Activated T-cell treated with anti-CD3 and anti-CD28 coated beads, Interleukin-2, amount 50 U/mL, for 24 hours (primary cell): ENCODE measurements around the gene CSK.

ENCODE experiments used
- DNase-seq: peaks from one replicate; pipeline ENCODE4 v3.0.0-alpha.2; 2020
- H3K27ac Mint-ChIP-seq: 2 replicates; pipeline ENCODE4 v1.8.0; 2020; ENCODE audit warnings: mild to moderate bottlenecking, mixed read lengths
- H3K27me3 Mint-ChIP-seq: 2 replicates; pipeline ENCODE4 v1.8.0; 2020; ENCODE audit warnings: mixed read lengths
- H3K36me3 Mint-ChIP-seq: 2 replicates; pipeline ENCODE4 v1.8.0; 2020; ENCODE audit warnings: low read depth, mixed read lengths
- H3K4me1 Mint-ChIP-seq: 2 replicates; pipeline ENCODE4 v1.8.0; 2020; ENCODE audit warnings: low read depth, mixed read lengths
- H3K4me3 Mint-ChIP-seq: 2 replicates; pipeline ENCODE4 v1.8.0; 2020; ENCODE audit warnings: mild to moderate bottlenecking, moderate library complexity, mixed read lengths
- H3K9me3 Mint-ChIP-seq: 2 replicates; pipeline ENCODE4 v1.8.0; 2020; ENCODE audit warnings: mixed read lengths

Gene CSK

GRCh38 chr15:74815121-74815934 lies 33.4 kb downstream of the CSK start:
- DNase-seq = no peak
- H3K27me3 Mint-ChIP-seq = no peaks in the 10 kb centered on the region
- no peak overlapping the region for H3K27ac Mint-ChIP-seq
- H3K4me1 Mint-ChIP-seq = peaks cover 10% of the 10 kb centered on the region
- H3K36me3 Mint-ChIP-seq = no peaks in the 10 kb centered on the region
- H3K4me3 Mint-ChIP-seq = no peak overlapping the region
- no peaks in the 10 kb centered on the region for H3K9me3 Mint-ChIP-seq

DNA sequence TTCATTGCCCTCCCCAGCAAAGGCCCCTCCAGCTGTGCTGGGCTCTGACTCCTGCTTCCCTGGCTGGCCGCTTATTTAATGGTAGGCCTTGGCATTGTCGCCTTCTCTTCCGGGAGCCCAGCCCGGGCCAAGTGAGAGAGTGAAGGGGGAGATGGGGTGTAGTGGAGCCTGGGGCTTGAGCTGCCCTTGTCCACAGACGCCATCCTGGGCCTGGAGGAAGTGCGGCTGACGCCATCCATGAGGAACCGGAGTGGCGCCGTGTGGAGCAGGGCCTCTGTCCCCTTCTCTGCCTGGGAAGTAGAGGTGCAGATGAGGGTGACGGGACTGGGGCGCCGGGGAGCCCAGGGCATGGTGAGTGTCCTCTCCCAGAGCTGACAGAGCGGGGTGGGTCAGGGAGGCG lies 34.1 kb downstream of the CSK start:
- no peaks in the 10 kb centered on the region for H3K9me3 Mint-ChIP-seq
- no peak overlapping the region for H3K4me3 Mint-ChIP-seq
- no peak overlapping the region for H3K27ac Mint-ChIP-seq
- H3K36me3 Mint-ChIP-seq = no peaks in the 10 kb centered on the region
- no peak for DNase-seq
- peaks cover 10% of the 10 kb centered on the region for H3K4me1 Mint-ChIP-seq
- H3K27me3 Mint-ChIP-seq = no peaks in the 10 kb centered on the region

- no peaks in the 10 kb centered on the region for H3K9me3 Mint-ChIP-seq
- no peaks in the 10 kb centered on the region for H3K27me3 Mint-ChIP-seq
- H3K36me3 Mint-ChIP-seq = no peaks in the 10 kb centered on the region
- H3K4me1 Mint-ChIP-seq = peaks cover 10% of the 10 kb centered on the region
- H3K4me3 Mint-ChIP-seq = no peak overlapping the region
- H3K27ac Mint-ChIP-seq = no peak overlapping the region
- DNase-seq = no peak
Observed at GRCh38 chr15:74816624-74817369, 34.9 kb downstream of the CSK start.

DNA sequence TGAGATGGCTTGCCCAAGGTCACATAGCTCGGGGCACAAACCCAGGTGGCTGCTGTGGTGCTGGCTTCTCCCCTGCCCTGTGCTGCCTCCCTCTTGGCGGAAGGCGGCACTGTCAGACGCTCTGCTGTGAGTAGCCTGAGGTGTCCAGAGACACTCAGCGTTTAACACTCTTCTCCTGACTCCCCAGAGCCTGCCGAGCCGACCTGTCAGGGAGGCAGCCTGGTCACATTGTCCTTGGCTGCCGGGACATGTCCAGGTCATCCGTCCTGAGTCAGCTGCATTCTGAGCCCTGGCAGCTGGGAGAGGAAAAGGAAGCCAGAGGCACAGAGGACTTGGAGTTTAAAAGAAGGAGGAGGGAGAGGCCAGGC lies 35.5 kb downstream of the CSK start:
- Mint-ChIP-seq H3K27ac (no peak overlapping the region), H3K4me1 (peaks cover 10% of the 10 kb centered on the region), H3K27me3 (no peaks in the 10 kb centered on the region), H3K9me3 (no peaks in the 10 kb centered on the region), H3K36me3 (no peaks in the 10 kb centered on the region), H3K4me3 (no peak overlapping the region)
- DNase-seq = no peak

DNA sequence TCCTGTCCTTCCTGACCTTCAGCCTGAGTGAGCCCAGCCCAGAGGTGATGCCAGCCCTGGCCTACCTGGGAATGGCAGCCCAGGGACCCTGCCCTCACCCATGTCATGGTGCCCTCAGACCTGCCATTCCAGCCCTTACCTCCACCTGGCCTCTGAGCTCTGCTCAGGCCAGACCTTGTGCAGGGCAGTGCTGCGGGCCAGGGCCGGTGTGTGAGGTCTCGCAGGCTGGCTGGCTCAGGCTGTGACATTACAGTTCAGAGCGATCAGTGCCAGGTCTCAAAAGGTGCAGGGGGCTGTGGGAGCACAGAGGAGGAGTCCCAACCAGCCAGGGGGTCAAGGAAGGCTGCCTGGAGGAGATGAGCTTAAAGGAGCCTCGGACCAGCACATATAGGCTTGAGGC lies 38.2 kb downstream of the CSK start:
- H3K4me3 Mint-ChIP-seq = no peak overlapping the region
- H3K4me1 Mint-ChIP-seq = peaks cover 10% of the 10 kb centered on the region
- H3K27ac Mint-ChIP-seq = no peak overlapping the region
- H3K27me3 Mint-ChIP-seq = peaks cover 4% of the 10 kb centered on the region
- H3K9me3 Mint-ChIP-seq = no peaks in the 10 kb centered on the region
- no peaks in the 10 kb centered on the region for H3K36me3 Mint-ChIP-seq
- DNase-seq = no peak

DNA sequence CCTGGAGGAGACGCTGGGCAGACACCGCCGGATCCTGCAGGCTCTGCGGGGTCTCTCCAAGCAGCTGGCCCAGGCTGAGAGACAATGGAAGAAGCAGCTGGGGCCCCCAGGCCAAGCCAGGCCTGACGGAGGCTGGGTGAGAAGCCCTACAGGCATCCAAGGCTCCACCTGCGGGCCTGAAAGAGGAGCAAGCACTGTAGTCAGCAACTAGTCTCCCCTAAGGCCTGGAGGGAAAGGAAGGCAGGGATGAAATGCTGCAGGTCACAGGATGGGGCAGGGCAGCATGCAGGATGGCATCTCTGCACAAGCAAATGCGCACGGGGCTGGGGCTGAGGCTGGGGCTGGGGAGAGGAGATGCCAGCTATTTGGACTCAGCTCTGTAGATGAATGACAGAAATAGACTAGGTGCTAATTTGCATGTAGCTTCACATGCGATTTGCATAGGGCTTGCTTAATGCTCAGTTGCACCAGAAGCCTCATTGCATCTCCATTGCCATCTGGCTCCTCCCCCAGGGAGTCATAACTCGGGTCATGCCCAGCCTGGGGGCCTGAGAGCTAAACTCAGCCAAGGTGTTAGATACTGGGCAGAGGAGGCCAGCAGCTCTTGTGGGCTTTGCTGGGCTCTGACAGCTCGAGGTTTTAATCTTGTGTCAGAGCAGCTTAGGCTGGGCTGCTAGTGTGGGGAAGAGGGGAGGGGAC lies 39.4 kb downstream of the CSK start:
- Mint-ChIP-seq H3K4me3 (no peak overlapping the region), H3K27me3 (peaks cover 13% of the 10 kb centered on the region), H3K27ac (no peak overlapping the region), H3K36me3 (no peaks in the 10 kb centered on the region), H3K9me3 (no peaks in the 10 kb centered on the region), H3K4me1 (peaks cover 10% of the 10 kb centered on the region)
- no peak for DNase-seq

GRCh38 chr15:74821790-74822158 lies 39.9 kb downstream of the CSK start:
- Mint-ChIP-seq H3K27me3 (peaks cover 17% of the 10 kb centered on the region), H3K9me3 (no peaks in the 10 kb centered on the region), H3K36me3 (no peaks in the 10 kb centered on the region), H3K4me3 (no peak overlapping the region), H3K4me1 (peaks cover 10% of the 10 kb centered on the region), H3K27ac (no peak overlapping the region)
- no peak for DNase-seq

GRCh38 chr15:74822233-74822632 lies 40.4 kb downstream of the CSK start:
- Mint-ChIP-seq H3K4me3 (no peak overlapping the region), H3K27ac (no peak overlapping the region), H3K36me3 (no peaks in the 10 kb centered on the region), H3K27me3 (peaks cover 21% of the 10 kb centered on the region), H3K4me1 (peaks cover 10% of the 10 kb centered on the region), H3K9me3 (no peaks in the 10 kb centered on the region)
- DNase-seq = no peak

DNA sequence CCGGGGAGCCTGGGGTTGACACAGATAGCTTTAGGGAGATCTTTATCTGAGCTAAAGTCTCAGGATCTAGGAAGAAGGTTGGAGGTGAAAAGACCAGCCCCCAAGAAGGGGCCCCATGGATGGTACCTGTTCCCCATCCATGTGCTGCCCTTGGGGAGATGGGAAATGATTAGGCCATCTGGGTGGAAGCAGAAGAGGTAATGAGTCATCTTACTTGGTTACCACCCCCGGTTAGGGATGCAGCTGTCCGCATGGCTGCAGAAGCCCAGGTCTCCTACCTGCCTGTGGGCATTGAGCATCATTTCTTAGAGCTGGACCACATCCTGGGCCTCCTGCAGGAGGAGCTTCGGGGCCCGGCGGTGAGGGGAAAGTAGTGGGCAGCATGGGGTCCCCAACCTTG lies 41.4 kb downstream of the CSK start:
- Mint-ChIP-seq H3K4me1 (peaks cover 10% of the 10 kb centered on the region), H3K9me3 (no peaks in the 10 kb centered on the region), H3K36me3 (no peaks in the 10 kb centered on the region), H3K27ac (no peak overlapping the region), H3K27me3 (peaks cover 32% of the 10 kb centered on the region), H3K4me3 (no peak overlapping the region)
- no peak for DNase-seq

DNA sequence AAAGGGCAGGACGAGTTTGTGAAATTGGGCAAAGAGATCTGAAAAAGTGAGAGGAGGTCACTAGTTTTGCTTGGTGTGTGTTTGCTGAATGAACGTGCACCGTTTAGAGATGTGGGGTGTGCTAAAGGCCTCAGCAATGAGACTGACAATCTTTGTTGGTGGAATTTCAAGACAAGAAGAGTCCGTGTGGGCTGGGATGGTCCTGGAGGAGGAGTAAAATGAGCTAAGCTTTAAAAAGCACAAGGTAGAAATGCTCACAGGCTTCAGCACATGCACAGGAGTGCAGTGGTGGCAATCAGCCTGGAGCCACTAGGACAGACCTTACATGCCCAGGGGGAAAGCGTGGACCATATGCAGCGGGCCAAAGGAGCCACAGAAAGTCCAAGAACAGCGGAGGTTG lies 43.1 kb downstream of the CSK start:
- Mint-ChIP-seq H3K9me3 (no peaks in the 10 kb centered on the region), H3K4me1 (peaks cover 11% of the 10 kb centered on the region), H3K36me3 (no peaks in the 10 kb centered on the region), H3K27me3 (peaks cover 40% of the 10 kb centered on the region), H3K27ac (no peak overlapping the region), H3K4me3 (no peak overlapping the region)
- no peak for DNase-seq

GRCh38 chr15:74825866-74826265 lies 44.0 kb downstream of the CSK start:
- peaks cover 40% of the 10 kb centered on the region for H3K27me3 Mint-ChIP-seq
- H3K4me3 Mint-ChIP-seq = no peak overlapping the region
- no peaks in the 10 kb centered on the region for H3K36me3 Mint-ChIP-seq
- H3K27ac Mint-ChIP-seq = no peak overlapping the region
- H3K9me3 Mint-ChIP-seq = no peaks in the 10 kb centered on the region
- peaks cover 16% of the 10 kb centered on the region for H3K4me1 Mint-ChIP-seq
- no peak for DNase-seq

DNA sequence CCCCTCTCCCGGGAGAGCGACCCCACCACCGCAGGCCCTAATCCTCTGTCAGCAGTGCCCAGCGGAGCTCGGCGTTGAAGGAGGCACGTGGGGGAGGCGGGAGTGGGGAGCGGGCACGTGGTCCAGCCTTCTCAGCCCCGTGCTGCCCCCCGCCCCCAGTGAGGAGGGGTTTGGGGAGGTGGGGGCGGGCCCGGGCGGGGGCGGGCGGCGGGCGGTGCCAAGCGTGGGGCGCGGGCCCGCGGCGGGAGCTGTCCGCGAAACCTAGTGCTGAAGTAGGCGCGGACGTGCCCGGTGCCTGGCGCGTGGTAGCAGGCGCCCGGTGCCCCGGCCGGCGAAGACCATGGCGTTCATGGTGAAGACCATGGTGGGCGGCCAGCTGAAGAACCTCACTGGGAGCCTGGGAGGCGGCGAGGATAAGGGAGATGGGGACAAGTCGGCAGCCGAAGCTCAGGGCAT lies 44.5 kb downstream of the CSK start, which contains the start of gene CPLX3:
CPLX3 (plus strand) TSS at position 264 of the 456 bp plus-strand sequence; CDS start at position 341, 77 bp downstream.
- H3K27ac Mint-ChIP-seq = no peak within 1 kb of the TSS
- peak; percentile 62 for DNase-seq
- no peaks in the 10 kb centered on the region for H3K36me3 Mint-ChIP-seq
- peaks cover 40% of the 10 kb centered on the region for H3K27me3 Mint-ChIP-seq
- H3K4me3 Mint-ChIP-seq = no peak within 1 kb of the TSS
- no peaks in the 10 kb centered on the region for H3K9me3 Mint-ChIP-seq
- H3K4me1 Mint-ChIP-seq = peaks cover 16% of the 10 kb centered on the region

DNA sequence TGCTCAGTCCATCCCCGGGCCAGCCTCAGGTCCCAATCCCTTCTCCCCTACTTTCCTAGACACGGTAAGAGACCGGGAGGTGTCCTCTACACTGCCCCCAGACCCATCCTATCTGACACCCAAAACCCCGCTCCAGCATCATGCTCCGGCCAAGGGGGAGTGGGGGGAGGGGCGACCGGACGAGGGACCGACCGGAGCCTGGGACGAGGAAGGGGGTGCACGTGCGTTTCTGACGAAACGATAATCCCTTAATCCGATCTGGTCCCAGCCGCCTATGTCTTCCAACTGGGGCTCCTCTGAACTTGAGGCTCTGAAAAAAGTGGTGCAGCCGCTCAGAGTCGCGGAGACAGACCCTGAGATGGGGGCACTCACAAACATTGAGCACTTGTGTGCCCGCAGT lies 45.0 kb downstream of the CSK start:
- H3K4me3 Mint-ChIP-seq = no peak overlapping the region
- peaks cover 40% of the 10 kb centered on the region for H3K27me3 Mint-ChIP-seq
- H3K4me1 Mint-ChIP-seq = peaks cover 16% of the 10 kb centered on the region
- H3K27ac Mint-ChIP-seq = no peak overlapping the region
- no peaks in the 10 kb centered on the region for H3K9me3 Mint-ChIP-seq
- no peak for DNase-seq
- H3K36me3 Mint-ChIP-seq = no peaks in the 10 kb centered on the region

DNA sequence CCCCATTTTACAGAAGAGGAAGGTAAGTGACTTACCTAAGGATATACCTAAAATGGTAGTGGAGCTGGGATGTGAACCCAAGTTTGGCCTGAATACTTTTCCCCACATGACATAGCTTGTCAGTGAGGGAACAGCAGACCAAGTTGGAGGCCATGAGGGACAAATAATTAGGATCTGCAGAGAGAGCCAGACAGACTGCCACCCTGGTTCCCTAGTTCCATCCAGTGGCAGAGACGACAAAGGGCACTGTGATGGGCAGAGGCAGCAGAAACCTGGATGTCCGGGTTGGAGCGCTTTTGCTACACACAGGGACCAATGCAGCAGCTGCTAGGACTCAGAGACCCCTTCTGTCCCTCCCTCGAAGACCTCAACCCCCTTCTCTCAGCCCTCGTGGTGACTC lies 45.7 kb downstream of the CSK start:
- peaks cover 16% of the 10 kb centered on the region for H3K4me1 Mint-ChIP-seq
- no peaks in the 10 kb centered on the region for H3K9me3 Mint-ChIP-seq
- H3K4me3 Mint-ChIP-seq = no peak overlapping the region
- no peak for DNase-seq
- no peaks in the 10 kb centered on the region for H3K36me3 Mint-ChIP-seq
- peaks cover 40% of the 10 kb centered on the region for H3K27me3 Mint-ChIP-seq
- H3K27ac Mint-ChIP-seq = no peak overlapping the region

- no peak for DNase-seq
- peaks cover 40% of the 10 kb centered on the region for H3K27me3 Mint-ChIP-seq
- no peak overlapping the region for H3K4me3 Mint-ChIP-seq
- H3K27ac Mint-ChIP-seq = no peak overlapping the region
- no peaks in the 10 kb centered on the region for H3K36me3 Mint-ChIP-seq
- peaks cover 16% of the 10 kb centered on the region for H3K4me1 Mint-ChIP-seq
- H3K9me3 Mint-ChIP-seq = no peaks in the 10 kb centered on the region
Observed at GRCh38 chr15:74828835-74829234, 47.0 kb downstream of the CSK start.
